HepG2 (cell line): Measurements from ENCODE around the gene PEPD.

Experiments
- ARID2 ChIP-seq: sonication (generic); formaldehyde crosslinking; IDR thresholded peaks from 2 replicates; pipeline ENCODE4 v1.8.1; 2022; ENCODE audit warnings: mild to moderate bottlenecking, missing genetic modification reagents, borderline replicate concordance
- DMAP1 ChIP-seq: IDR thresholded peaks from 2 replicates; pipeline ENCODE4 v1.6.1; 2016
- EP300 ChIP-seq, 3 experiments: sonication (generic) in 1 of 3; formaldehyde crosslinking in 1 of 3; IDR thresholded peaks; 2 replicates each; pipeline versions ENCODE4 v1.5.1 to v1.6.1; 2011 to 2020; ENCODE audit warnings: low read depth in 2 of 3, low read length in 2 of 3, borderline replicate concordance in 1 of 3, improper control_type of control experiment in 1 of 3, mild to moderate bottlenecking in 1 of 3, missing genetic modification reagents in 1 of 3, moderate library complexity in 1 of 3
- POLR2A ChIP-seq, 2 experiments: IDR thresholded peaks; 2 replicates each; pipeline ENCODE4 v1.6.1; 2011; ENCODE audit warnings: low read depth in 2 of 2, low read length in 2 of 2, mild to moderate bottlenecking in 1 of 2, moderate library complexity in 1 of 2; ENCODE audit not compliant: insufficient read depth in 1 of 2
- REL ChIP-seq: sonication (generic); formaldehyde crosslinking; conservative IDR thresholded peaks from 2 replicates; pipeline ENCODE4 v1.8.0; 2022; ENCODE audit warnings: mild to moderate bottlenecking, missing genetic modification reagents, moderate library complexity
- RFX5 ChIP-seq: IDR thresholded peaks from 2 replicates; pipeline ENCODE4 v1.6.1; 2011; ENCODE audit warnings: low read depth, low read length, improper control_type of control experiment
- RXRA ChIP-seq: sonication (generic); formaldehyde crosslinking; IDR thresholded peaks from 2 replicates; pipeline ENCODE4 v1.5.1; 2020; ENCODE audit warnings: missing genetic modification reagents
- TCF7 ChIP-seq: sonication (generic); IDR thresholded peaks from 2 replicates; pipeline ENCODE4 v1.6.1; 2016; ENCODE audit warnings: antibody characterized with exemption, low read depth
- ZNF678 ChIP-seq: sonication (generic); formaldehyde crosslinking; IDR thresholded peaks from 2 replicates; pipeline ENCODE4 v1.4.0; 2020; ENCODE audit warnings: mild to moderate bottlenecking, missing genetic modification reagents
- TF ChIP-seq, protein P1 (sequence below): sonication (generic); formaldehyde crosslinking; IDR thresholded peaks from 2 replicates; pipeline ENCODE4 v1.9.0; 2021; ENCODE audit warnings: missing genetic modification reagents, mild to moderate bottlenecking, borderline replicate concordance
- TF ChIP-seq, protein P2 (sequence below): sonication (generic); formaldehyde crosslinking; IDR thresholded peaks from 2 replicates; pipeline ENCODE4 v1.5.0; 2020; ENCODE audit warnings: mild to moderate bottlenecking, missing genetic modification reagents, moderate library complexity
- TF ChIP-seq, protein P3 (sequence below): sonication (generic); formaldehyde crosslinking; IDR thresholded peaks from 2 replicates; pipeline ENCODE4 v1.5.1; 2020; ENCODE audit warnings: mild to moderate bottlenecking, missing genetic modification reagents, moderate library complexity
- TF ChIP-seq, protein P4 (sequence below): sonication (generic); formaldehyde crosslinking; IDR thresholded peaks from 2 replicates; pipeline ENCODE4 v1.5.0; 2020; ENCODE audit warnings: missing genetic modification reagents

DNA sequence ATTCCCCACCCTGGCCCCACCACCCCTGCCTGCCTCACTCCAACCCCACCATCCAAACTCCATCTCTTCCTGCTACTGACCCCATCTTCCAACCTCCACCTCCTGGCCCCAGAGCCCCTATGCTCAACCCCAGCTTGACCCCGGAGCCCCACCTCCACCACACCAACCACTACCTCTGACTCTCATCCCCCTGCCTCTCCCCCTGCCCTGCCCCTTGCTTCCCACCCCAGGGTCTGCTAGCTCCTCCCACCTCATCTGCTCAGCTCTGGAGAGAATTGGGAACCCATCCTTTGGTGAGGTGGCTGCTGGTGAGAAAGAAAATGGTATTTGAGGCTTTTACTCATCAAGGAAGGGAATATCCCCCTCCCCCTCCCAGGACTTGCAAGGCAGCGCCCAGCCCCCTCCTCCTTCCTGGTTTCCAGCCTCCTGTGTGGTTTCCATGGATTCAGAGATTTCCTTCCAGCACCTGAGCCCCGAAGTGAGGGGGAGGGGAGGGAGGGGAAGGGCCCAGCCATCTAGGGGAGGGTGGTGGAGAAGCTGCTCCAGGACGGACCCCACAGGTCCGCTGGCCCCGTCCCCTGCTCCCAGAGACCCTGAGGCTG is 11.4 kb upstream of the PEPD start:
- TF ChIP-seq, protein P1, sequence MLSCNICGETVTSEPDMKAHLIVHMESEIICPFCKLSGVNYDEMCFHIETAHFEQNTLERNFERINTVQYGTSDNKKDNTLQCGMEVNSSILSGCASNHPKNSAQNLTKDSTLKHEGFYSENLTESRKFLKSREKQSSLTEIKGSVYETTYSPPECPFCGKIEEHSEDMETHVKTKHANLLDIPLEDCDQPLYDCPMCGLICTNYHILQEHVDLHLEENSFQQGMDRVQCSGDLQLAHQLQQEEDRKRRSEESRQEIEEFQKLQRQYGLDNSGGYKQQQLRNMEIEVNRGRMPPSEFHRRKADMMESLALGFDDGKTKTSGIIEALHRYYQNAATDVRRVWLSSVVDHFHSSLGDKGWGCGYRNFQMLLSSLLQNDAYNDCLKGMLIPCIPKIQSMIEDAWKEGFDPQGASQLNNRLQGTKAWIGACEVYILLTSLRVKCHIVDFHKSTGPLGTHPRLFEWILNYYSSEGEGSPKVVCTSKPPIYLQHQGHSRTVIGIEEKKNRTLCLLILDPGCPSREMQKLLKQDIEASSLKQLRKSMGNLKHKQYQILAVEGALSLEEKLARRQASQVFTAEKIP (CRISPR knock-in tag) = no peak
- TF ChIP-seq, protein P2, sequence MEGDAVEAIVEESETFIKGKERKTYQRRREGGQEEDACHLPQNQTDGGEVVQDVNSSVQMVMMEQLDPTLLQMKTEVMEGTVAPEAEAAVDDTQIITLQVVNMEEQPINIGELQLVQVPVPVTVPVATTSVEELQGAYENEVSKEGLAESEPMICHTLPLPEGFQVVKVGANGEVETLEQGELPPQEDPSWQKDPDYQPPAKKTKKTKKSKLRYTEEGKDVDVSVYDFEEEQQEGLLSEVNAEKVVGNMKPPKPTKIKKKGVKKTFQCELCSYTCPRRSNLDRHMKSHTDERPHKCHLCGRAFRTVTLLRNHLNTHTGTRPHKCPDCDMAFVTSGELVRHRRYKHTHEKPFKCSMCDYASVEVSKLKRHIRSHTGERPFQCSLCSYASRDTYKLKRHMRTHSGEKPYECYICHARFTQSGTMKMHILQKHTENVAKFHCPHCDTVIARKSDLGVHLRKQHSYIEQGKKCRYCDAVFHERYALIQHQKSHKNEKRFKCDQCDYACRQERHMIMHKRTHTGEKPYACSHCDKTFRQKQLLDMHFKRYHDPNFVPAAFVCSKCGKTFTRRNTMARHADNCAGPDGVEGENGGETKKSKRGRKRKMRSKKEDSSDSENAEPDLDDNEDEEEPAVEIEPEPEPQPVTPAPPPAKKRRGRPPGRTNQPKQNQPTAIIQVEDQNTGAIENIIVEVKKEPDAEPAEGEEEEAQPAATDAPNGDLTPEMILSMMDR = no peak
- no peak for TF ChIP-seq RXRA (CRISPR knock-in tag)
- TF ChIP-seq POLR2A (IDR thresholded peaks at IDR 0.05; ENCODE audit: insufficient read depth in 1 of 2, low read depth in 2 of 2, low read length in 2 of 2) = no peak
- TF ChIP-seq ZNF678 (CRISPR knock-in tag) = no peak
- TF ChIP-seq DMAP1 (CRISPR knock-in tag) = no peak
- TF ChIP-seq, protein P3, sequence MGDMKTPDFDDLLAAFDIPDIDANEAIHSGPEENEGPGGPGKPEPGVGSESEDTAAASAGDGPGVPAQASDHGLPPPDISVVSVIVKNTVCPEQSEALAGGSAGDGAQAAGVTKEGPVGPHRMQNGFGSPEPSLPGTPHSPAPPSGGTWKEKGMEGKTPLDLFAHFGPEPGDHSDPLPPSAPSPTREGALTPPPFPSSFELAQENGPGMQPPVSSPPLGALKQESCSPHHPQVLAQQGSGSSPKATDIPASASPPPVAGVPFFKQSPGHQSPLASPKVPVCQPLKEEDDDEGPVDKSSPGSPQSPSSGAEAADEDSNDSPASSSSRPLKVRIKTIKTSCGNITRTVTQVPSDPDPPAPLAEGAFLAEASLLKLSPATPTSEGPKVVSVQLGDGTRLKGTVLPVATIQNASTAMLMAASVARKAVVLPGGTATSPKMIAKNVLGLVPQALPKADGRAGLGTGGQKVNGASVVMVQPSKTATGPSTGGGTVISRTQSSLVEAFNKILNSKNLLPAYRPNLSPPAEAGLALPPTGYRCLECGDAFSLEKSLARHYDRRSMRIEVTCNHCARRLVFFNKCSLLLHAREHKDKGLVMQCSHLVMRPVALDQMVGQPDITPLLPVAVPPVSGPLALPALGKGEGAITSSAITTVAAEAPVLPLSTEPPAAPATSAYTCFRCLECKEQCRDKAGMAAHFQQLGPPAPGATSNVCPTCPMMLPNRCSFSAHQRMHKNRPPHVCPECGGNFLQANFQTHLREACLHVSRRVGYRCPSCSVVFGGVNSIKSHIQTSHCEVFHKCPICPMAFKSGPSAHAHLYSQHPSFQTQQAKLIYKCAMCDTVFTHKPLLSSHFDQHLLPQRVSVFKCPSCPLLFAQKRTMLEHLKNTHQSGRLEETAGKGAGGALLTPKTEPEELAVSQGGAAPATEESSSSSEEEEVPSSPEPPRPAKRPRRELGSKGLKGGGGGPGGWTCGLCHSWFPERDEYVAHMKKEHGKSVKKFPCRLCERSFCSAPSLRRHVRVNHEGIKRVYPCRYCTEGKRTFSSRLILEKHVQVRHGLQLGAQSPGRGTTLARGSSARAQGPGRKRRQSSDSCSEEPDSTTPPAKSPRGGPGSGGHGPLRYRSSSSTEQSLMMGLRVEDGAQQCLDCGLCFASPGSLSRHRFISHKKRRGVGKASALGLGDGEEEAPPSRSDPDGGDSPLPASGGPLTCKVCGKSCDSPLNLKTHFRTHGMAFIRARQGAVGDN (CRISPR knock-in tag) = no peak
- TF ChIP-seq ARID2 = no peak
- TF ChIP-seq RFX5 = no peak
- TF ChIP-seq EP300 (IDR thresholded peaks at IDR 0.05; ENCODE audit: low read depth in 2 of 2, low read length in 2 of 2) = no peak
- no peak for TF ChIP-seq EP300 (CRISPR knock-in tag; IDR thresholded peaks at IDR 0.05; ENCODE audit: borderline replicate concordance)
- TF ChIP-seq, protein P4, sequence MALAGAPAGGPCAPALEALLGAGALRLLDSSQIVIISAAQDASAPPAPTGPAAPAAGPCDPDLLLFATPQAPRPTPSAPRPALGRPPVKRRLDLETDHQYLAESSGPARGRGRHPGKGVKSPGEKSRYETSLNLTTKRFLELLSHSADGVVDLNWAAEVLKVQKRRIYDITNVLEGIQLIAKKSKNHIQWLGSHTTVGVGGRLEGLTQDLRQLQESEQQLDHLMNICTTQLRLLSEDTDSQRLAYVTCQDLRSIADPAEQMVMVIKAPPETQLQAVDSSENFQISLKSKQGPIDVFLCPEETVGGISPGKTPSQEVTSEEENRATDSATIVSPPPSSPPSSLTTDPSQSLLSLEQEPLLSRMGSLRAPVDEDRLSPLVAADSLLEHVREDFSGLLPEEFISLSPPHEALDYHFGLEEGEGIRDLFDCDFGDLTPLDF (CRISPR knock-in tag) = no peak
- TF ChIP-seq TCF7 = no peak
- no peak for TF ChIP-seq REL (CRISPR knock-in tag)
